Spleen (tissue), 7 donors: ENCODE results near the gene RAPSN.

Source experiments
- POLR2A ChIP-seq, 3 donors: fragments of 450-650 bp; IDR thresholded peaks; one replicate each; pipeline ENCODE4 v1.5.1; 2017; ENCODE audit warnings: antibody characterized with exemption in 3 of 3, mild to moderate bottlenecking in 1 of 3
- POLR2AphosphoS5 ChIP-seq, 3 donors: sonication (generic); formaldehyde crosslinking; IDR thresholded peaks; one replicate each; pipeline ENCODE4 v1.5.1; 2017; ENCODE audit warnings: antibody characterized with exemption in 3 of 3
- TF ChIP-seq, protein P1 (sequence below), 11 experiments: fragments of 200-600 bp in 7 of 11; fragments of 450-650 bp in 4 of 11; sonication (generic) in 4 of 11; IDR thresholded peaks in 8 of 11; conservative IDR thresholded peaks in 3 of 11; 1 replicate in 7 of 11; 2 replicates in 4 of 11; pipeline versions ENCODE4 v1.4.0 to v1.8.0; 2016 to 2021; ENCODE audit warnings: antibody characterized with exemption in 11 of 11, inconsistent platforms in 4 of 11, mild to moderate bottlenecking in 1 of 11
- donor health status: DM: no; HTN: no; CAD: no; lungs with moderate emphysema.
- donor health status: DM: no; HTN: no; CAD: no.
- donor health status: DM: no; HTN: no; CAD: no.

DNA sequence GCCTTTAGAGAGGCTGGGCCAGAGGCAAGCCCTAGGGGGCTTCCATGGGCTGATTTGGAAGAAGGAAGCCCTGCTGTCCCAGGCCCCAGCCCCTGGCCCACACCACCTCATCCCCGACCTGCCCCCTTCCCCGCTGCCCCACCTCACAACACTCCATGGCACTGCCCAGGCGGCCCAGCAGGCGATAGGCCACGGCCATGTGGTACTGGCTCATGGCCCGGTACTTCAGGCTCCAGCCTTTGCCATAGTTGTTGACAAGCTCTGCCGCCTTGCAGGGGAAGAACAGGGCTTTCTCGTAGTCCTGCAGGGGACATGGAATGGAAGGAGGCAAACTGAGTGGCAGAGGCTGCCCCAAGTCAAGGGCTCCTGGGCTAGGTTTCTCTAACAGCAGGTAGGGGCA, 6.4 kb downstream of the RAPSN start:
- no peak for TF ChIP-seq POLR2AphosphoS5 (IDR thresholded peaks at IDR 0.05)
- no peak for TF ChIP-seq POLR2A (IDR thresholded peaks at IDR 0.05)
- TF ChIP-seq, protein P1, sequence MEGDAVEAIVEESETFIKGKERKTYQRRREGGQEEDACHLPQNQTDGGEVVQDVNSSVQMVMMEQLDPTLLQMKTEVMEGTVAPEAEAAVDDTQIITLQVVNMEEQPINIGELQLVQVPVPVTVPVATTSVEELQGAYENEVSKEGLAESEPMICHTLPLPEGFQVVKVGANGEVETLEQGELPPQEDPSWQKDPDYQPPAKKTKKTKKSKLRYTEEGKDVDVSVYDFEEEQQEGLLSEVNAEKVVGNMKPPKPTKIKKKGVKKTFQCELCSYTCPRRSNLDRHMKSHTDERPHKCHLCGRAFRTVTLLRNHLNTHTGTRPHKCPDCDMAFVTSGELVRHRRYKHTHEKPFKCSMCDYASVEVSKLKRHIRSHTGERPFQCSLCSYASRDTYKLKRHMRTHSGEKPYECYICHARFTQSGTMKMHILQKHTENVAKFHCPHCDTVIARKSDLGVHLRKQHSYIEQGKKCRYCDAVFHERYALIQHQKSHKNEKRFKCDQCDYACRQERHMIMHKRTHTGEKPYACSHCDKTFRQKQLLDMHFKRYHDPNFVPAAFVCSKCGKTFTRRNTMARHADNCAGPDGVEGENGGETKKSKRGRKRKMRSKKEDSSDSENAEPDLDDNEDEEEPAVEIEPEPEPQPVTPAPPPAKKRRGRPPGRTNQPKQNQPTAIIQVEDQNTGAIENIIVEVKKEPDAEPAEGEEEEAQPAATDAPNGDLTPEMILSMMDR (IDR thresholded peaks at IDR 0.05 in 8 of 11, conservative IDR thresholded peaks at IDR 0.05 in 3 of 11), result no peak
